HCT116 (cell line): ENCODE data around the gene MED16. TPM values are rescaled to one million over a fixed set of nuclear protein-coding genes. Genes with fewer than 3 reads are reported as not detected.

ENCODE experiments used
- ATAC-seq: fragments of 200-7000 bp; cut with Tn5 transposase; 2 replicates; pipeline ENCODE4 v1.9.1; 2020; ENCODE audit warnings: mild to moderate bottlenecking, moderate library complexity
- BruUV-seq: library from RNA; stranded (reverse); fragments of 400-500 nt; replicated peaks from 2 replicates; lab custom pipeline; 2021; lab: Mats Ljungman, UMichigan
- CTCF ChIA-PET: fragments of 300-600 bp; sonication (Branson Sonifier 250); formaldehyde crosslinking; loops from one replicate; lab custom pipeline; 2021; ENCODE audit warnings: antibody characterized with exemption; lab: Charles Lee
- POLR2A ChIA-PET: fragments of 300-600, 350-600 bp; sonication (Branson Sonifier 250); formaldehyde crosslinking; loops from one replicate; lab custom pipeline; 2021; ENCODE audit warnings: antibody characterized with exemption; lab: Charles Lee
- RAD21 ChIA-PET, 2 experiments: fragments of 300-600 bp; sonication (Branson Sonifier 250); formaldehyde crosslinking; loops; one replicate each; lab custom pipeline; 2023; ENCODE audit warnings: low total read pairs in 2 of 2; ENCODE audit not compliant: uncharacterized antibody in 2 of 2, unreplicated experiment in 2 of 2, low non-redundant PET in 1 of 2; lab: Charles Lee
- DNase-seq: peaks from one replicate; pipeline ENCODE4 v3.0.0-alpha.2; 2010; ENCODE audit warnings: low read depth, low spot score
- H2AFZ ChIP-seq: fragments of 200-600 bp; shearing (Covaris generic), sonication (generic); 2 replicates; pipeline ENCODE4 v1.6.1; 2017; ENCODE audit warnings: low read depth, mixed run types, mixed read lengths, antibody characterized with exemption, low read length; ENCODE audit not compliant: poor library complexity, severe bottlenecking
- H3K27ac ChIP-seq: 2 replicates; pipeline ENCODE4 v1.5.1; 2012; ENCODE audit warnings: low read depth, low read length
- H3K27me3 ChIP-seq: fragments of 200-600 bp; sonication (generic); 2 replicates; pipeline ENCODE4 v1.6.1; 2016; ENCODE audit warnings: mixed run types, low read length, mixed read lengths; ENCODE audit not compliant: insufficient read depth
- H3K36me3 ChIP-seq, 2 experiments: fragments of 200-500 bp in 1 of 2; fragments of 200-600 bp in 1 of 2; sonication (Bioruptor generic) in 1 of 2; sonication (generic) in 1 of 2; 2 replicates each; pipeline versions ENCODE4 v1.5.1 to v1.6.1; 2014 to 2016; ENCODE audit warnings: low read length in 2 of 2, inconsistent platforms in 1 of 2, mixed read lengths in 1 of 2, mixed run types in 1 of 2; ENCODE audit not compliant: insufficient read depth in 2 of 2, control insufficient read depth in 1 of 2
- H3K4me1 ChIP-seq, 2 experiments: fragments of 200-600 bp in 1 of 2; sonication (generic) in 1 of 2; 2 replicates each; pipeline versions ENCODE4 v1.5.1 to v1.6.1; 2012 to 2017; ENCODE audit warnings: low read length in 2 of 2, inconsistent platforms in 1 of 2, mild to moderate bottlenecking in 1 of 2, mixed read lengths in 1 of 2, mixed run types in 1 of 2, moderate library complexity in 1 of 2; ENCODE audit not compliant: insufficient read depth in 2 of 2, control insufficient read depth in 1 of 2
- H3K4me2 ChIP-seq: fragments of 200-600 bp; sonication (generic); 2 replicates; pipeline ENCODE4 v1.6.1; 2017; ENCODE audit warnings: mixed run types, low read length, mixed read lengths
- H3K4me3 ChIP-seq, 2 experiments: fragments of 200-600 bp in 1 of 2; sonication (generic) in 1 of 2; replicated peaks in 1 of 2; 2 replicates each; pipeline ENCODE4 v1.5.1; 2011 to 2016; ENCODE audit warnings: low read length in 2 of 2, control low read depth in 1 of 2, low read depth in 1 of 2, mild to moderate bottlenecking in 1 of 2, mixed read lengths in 1 of 2, mixed run types in 1 of 2
- H3K79me2 ChIP-seq: fragments of 200-600 bp; sonication (generic); 2 replicates; pipeline ENCODE4 v1.6.1; 2017; ENCODE audit warnings: mild to moderate bottlenecking, mixed run types, low read length, moderate library complexity, mixed read lengths; ENCODE audit not compliant: insufficient read depth
- H3K9ac ChIP-seq: fragments of 200-600 bp; sonication (generic); 2 replicates; pipeline ENCODE4 v1.6.1; 2016; ENCODE audit warnings: low read length, mixed read lengths
- H3K9me2 ChIP-seq: fragments of 200-600 bp; sonication (generic), shearing (Covaris generic); 2 replicates; pipeline ENCODE4 v1.6.1; 2017; ENCODE audit warnings: mixed run types, mild to moderate bottlenecking, moderate library complexity; ENCODE audit not compliant: insufficient read depth
- H3K9me3 ChIP-seq, 2 experiments: fragments of 200-500 bp in 1 of 2; fragments of 200-600 bp in 1 of 2; sonication (Bioruptor generic) in 1 of 2; sonication (generic) in 1 of 2; 2 replicates each; pipeline ENCODE4 v1.6.1; 2014 to 2017; ENCODE audit warnings: low read length in 2 of 2, mixed read lengths in 2 of 2, inconsistent platforms in 1 of 2, low read depth in 1 of 2, mild to moderate bottlenecking in 1 of 2, mixed run types in 1 of 2, moderate library complexity in 1 of 2; ENCODE audit not compliant: control insufficient read depth in 1 of 2, insufficient read depth in 1 of 2
- H4K20me1 ChIP-seq: fragments of 200-600 bp; sonication (generic), shearing (Covaris generic); 2 replicates; pipeline ENCODE4 v1.6.1; 2017; ENCODE audit warnings: mixed run types, mild to moderate bottlenecking, moderate library complexity; ENCODE audit not compliant: insufficient read depth
- ATF3 ChIP-seq: IDR thresholded peaks from 2 replicates; pipeline ENCODE4 v1.6.1; 2012
- CBX3 ChIP-seq: IDR thresholded peaks from 2 replicates; pipeline ENCODE4 v1.6.1; 2012; ENCODE audit warnings: low read depth
- CEBPB ChIP-seq: IDR thresholded peaks from 2 replicates; pipeline ENCODE4 v1.6.1; 2012; ENCODE audit warnings: low read depth
- ELF1 ChIP-seq: IDR thresholded peaks from 2 replicates; pipeline ENCODE4 v1.6.1; 2012; ENCODE audit warnings: low read depth, borderline replicate concordance
- EZH2 ChIP-seq: fragments of 200-600 bp; sonication (generic); IDR thresholded peaks from 2 replicates; pipeline ENCODE4 v1.6.1; 2017; ENCODE audit warnings: antibody characterized with exemption, mixed run types
- EZH2phosphoT487 ChIP-seq: fragments of 200-600 bp; IDR thresholded peaks from 2 replicates; pipeline ENCODE4 v1.6.1; 2018; ENCODE audit warnings: antibody characterized with exemption, borderline replicate concordance
- POLR2A ChIP-seq: IDR thresholded peaks from 2 replicates; pipeline ENCODE4 v1.7.0; 2011; ENCODE audit warnings: borderline replicate concordance; ENCODE audit not compliant: insufficient read depth, insufficient read length; ENCODE audit errors: extremely low read depth
- RAD21 ChIP-seq: IDR thresholded peaks from 2 replicates; pipeline ENCODE4 v1.6.1; 2012; ENCODE audit warnings: low read depth, mild to moderate bottlenecking
- SP1 ChIP-seq: IDR thresholded peaks from 2 replicates; pipeline ENCODE4 v1.6.1; 2012; ENCODE audit warnings: low read depth
- SRF ChIP-seq: IDR thresholded peaks from 2 replicates; pipeline ENCODE4 v1.6.1; 2012; ENCODE audit warnings: low read depth
- YY1 ChIP-seq: IDR thresholded peaks from 2 replicates; pipeline ENCODE4 v1.6.1; 2011; ENCODE audit warnings: low read length, low read depth, moderate library complexity, mild to moderate bottlenecking; ENCODE audit not compliant: insufficient replicate concordance; ENCODE audit errors: extremely low read depth
- ZFX ChIP-seq: fragments of 450-650 bp; IDR thresholded peaks from 2 replicates; pipeline ENCODE4 v1.6.1; 2017
- intact Hi-C: fragments of 100-400 bp; cut with micrococcal nuclease; formaldehyde crosslinking; loops from 2 replicates; pipeline ENCODE4 v1.10.0; 2022
- total RNA-seq: library from RNA; stranded (reverse); gene quantifications from one replicate; pipeline ENCODE4 v1.2.1, GENCODE V29; 2021; ENCODE audit not compliant: unreplicated experiment

The MED16 gene
- total RNA-seq, 1 experiment from 2014 or later = 73.6 TPM

- ChIA-PET POLR2A (no interaction called here), RAD21 (no interaction called here), CTCF (no interaction called here)
- no peaks in the 10 kb centered on the region for H3K27me3 ChIP-seq
- no peak for TF ChIP-seq YY1
- TF ChIP-seq RAD21 = no peak
- TF ChIP-seq ELF1 = no peak
- TF ChIP-seq SP1 = no peak
- peak; percentile 50 for TF ChIP-seq POLR2A
- TF ChIP-seq ATF3 = no peak
- no peak for TF ChIP-seq CEBPB
- H4K20me1 ChIP-seq = no peaks in the 10 kb centered on the region
- no TSS peak for BruUV-seq
- H3K4me3 ChIP-seq = no peak overlapping the region
- H3K9me3 ChIP-seq = no peaks in the 10 kb centered on the region
- peak overlapping the region; percentile 53 for H3K4me2 ChIP-seq
- peaks cover 19 to 33% of the 10 kb centered on the region in 2 experiments for H3K4me1 ChIP-seq
- ATAC-seq (0 out of 2 replicates have a peak, but pooled peaks have one; percentile 1), DNase-seq (no peak)
- H3K27ac ChIP-seq = peak overlapping the region; percentile 79
- intact Hi-C loops = no loop called here
- H3K36me3 ChIP-seq = peaks cover 5 to 15% of the 10 kb centered on the region in 2 experiments; a peak in 2 of 4 replicates
- no peaks in the 10 kb centered on the region for H3K9me2 ChIP-seq
- H3K79me2 ChIP-seq = no peaks in the 10 kb centered on the region
- no peak overlapping the region for H2AFZ ChIP-seq
- peak overlapping the region; percentile 62 for H3K9ac ChIP-seq
Measured at GRCh38 chr19:868458-869244, 24.3 kb downstream of the MED16 start.

GRCh38 chr19:867855-868457 lies 25.0 kb downstream of the MED16 start:
- CTCF ChIA-PET = no interaction called here
- no peaks in the 10 kb centered on the region for H3K9me3 ChIP-seq
- peak overlapping the region; percentile 79; the same call in 1 of the 2 replicates for H3K27ac ChIP-seq
- POLR2A ChIA-PET = no interaction called here
- no peak overlapping the region for H2AFZ ChIP-seq
- DNase-seq (no peak), ATAC-seq (0 out of 2 replicates have a peak, but pooled peaks have one; percentile 0)
- RAD21 ChIA-PET = no interaction called here
- H3K9me2 ChIP-seq = no peaks in the 10 kb centered on the region
- no peaks in the 10 kb centered on the region for H4K20me1 ChIP-seq
- H3K4me1 ChIP-seq = peaks cover 16 to 28% of the 10 kb centered on the region in 2 experiments
- no peaks in the 10 kb centered on the region for H3K79me2 ChIP-seq
- no peaks in the 10 kb centered on the region for H3K27me3 ChIP-seq
- H3K4me2 ChIP-seq = no peak overlapping the region
- intact Hi-C loops = no loop called here
- peaks cover 5 to 15% of the 10 kb centered on the region in 2 experiments; a peak in 2 of 4 replicates for H3K36me3 ChIP-seq
- H3K9ac ChIP-seq = no peak overlapping the region
- TSS peak; percentile 67 for BruUV-seq
- TF ChIP-seq EZH2phosphoT487 (no peak), CBX3 (no peak), ZFX (no peak), SRF (no peak), EZH2 (no peak)
- TF ChIP-seq, all 23 proteins: peak for 0
- no peak overlapping the region for H3K4me3 ChIP-seq
